Measurements from ENCODE around the gene CDC25B. TPM values are rescaled to one million over a fixed set of nuclear protein-coding genes. Genes with fewer than 3 reads are reported as not detected.

CDC25B gene
- total RNA-seq, 1 donor from 2014 or later, result 60.6 TPM

DNA sequence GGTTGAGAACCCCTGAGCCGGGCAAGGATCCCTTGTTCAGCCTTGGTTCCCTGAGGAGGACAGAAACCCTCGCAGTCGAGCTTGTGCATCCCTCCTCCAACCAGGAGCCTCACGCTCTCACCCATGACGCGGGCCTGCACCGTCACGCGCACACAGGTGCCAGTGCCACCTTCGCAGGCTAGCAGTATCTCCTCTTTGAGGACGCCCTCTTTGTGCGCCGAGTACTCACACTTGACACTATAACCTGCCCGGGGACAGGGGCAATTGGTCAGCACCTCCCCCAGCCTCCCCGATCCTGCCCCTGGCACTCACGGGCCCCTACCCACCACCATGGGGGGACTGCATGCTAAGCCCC, 41.9 kb upstream of the CDC25B start:
- H3K36me3 ChIP-seq, result no peaks in the 10 kb centered on the region
- no peaks in the 10 kb centered on the region for H3K9me3 ChIP-seq
- TF ChIP-seq CTCF (IDR thresholded peaks at IDR 0.05), result no peak
- peaks cover 3 to 8% of the 10 kb centered on the region in 2 donors for H3K4me1 ChIP-seq
- H3K27me3 ChIP-seq, result no peaks in the 10 kb centered on the region
- no peak for DNase-seq (ENCODE audit: low spot score in 2 of 2)
- H3K4me3 ChIP-seq, result no peak overlapping the region
- no peak overlapping the region for H3K27ac ChIP-seq
- intact Hi-C loops (cut with DNase I), result no loop called here

DNA sequence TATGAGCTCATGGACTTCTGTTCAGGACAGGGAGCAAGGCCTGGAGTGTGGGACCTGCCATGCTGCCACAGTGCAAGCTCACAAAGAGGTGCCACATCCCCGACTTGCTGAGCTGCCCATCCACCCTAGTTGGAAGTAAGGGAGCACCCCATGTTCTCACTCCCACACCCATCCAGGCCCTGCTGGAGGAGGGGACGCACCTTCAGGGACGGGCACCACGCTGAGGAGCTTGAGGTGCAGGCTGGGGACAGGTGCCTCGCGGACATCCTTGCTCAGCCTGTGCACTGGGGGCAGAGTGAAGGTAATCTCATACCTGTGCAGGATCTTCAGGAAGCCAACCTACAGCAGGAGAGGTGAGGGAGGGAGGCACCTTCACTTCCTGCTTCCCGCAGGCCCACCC, 40.8 kb upstream of the CDC25B start:
- TF ChIP-seq CTCF (IDR thresholded peaks at IDR 0.05), result no peak
- Histone ChIP-seq H3K4me3 (no peak overlapping the region), H3K27ac (no peak overlapping the region), H3K36me3 (no peaks in the 10 kb centered on the region), H3K9me3 (no peaks in the 10 kb centered on the region), H3K27me3 (no peaks in the 10 kb centered on the region), H3K4me1 (peaks cover 3 to 5% of the 10 kb centered on the region in 2 donors)
- intact Hi-C loops (cut with DNase I), result no loop called here
- no peak for DNase-seq (ENCODE audit: low spot score in 2 of 2)

DNA sequence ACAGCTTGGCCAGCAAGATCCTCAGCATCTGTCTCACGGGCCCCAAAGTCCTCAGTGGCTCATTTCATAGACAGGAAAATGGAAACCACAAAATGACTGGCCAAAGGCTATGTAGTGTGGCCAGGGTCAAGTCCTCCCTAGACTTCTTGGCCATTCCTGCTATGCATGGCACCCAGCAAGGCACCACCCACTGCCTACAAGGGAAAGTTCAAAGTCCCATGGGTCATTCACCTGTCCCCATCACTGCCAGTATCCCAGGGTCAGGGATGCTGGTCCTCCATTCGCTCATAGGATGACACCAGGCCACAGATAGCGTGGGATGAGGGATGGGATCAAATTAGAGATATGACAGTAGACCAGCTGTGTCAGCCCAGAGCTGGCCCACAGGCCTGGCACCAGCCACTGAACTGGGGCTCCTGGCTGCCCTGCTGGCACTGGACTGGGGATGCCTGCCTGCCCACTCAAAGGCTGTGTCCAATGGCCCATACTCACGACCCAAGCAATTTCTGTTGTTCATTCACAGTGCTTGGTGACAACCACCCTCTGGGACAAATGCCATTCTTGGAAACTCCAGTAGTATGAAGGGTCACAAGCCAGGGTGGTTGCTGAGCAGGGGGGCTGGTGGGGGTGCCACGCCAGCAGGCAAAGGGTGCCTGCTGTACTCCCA, 40.2 kb upstream of the CDC25B start:
- TF ChIP-seq CTCF (IDR thresholded peaks at IDR 0.05), result no peak
- H3K27me3 ChIP-seq, result no peaks in the 10 kb centered on the region
- intact Hi-C loops (cut with DNase I), result no loop called here
- H3K27ac ChIP-seq, result no peak overlapping the region
- peaks cover 3 to 5% of the 10 kb centered on the region in 2 donors for H3K4me1 ChIP-seq
- H3K36me3 ChIP-seq, result no peaks in the 10 kb centered on the region
- no peaks in the 10 kb centered on the region for H3K9me3 ChIP-seq
- no peak overlapping the region for H3K4me3 ChIP-seq
- DNase-seq (ENCODE audit: low spot score in 2 of 2), result no peak

DNA sequence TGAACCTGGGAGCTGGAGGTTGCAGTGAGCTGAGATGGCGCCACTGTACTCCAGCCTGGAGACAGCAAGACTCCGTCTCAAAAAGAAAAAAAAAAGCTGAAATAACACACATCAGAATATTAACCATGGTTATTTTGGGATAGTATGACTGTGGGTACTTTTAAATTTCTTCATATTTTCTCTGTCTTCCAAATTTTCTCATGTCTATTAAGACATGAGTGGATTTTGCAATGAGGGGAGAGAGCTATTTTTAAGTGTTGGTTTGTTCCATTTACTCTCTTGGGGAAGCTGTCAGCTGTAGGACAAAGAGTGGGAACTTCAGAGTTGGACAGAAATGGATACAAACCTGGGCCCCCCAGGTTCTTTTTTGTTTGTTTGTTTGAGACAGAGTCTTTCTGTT, 38.8 kb upstream of the CDC25B start:
- H3K27ac ChIP-seq, result no peak overlapping the region
- H3K4me1 ChIP-seq, result no peaks in the 10 kb centered on the region
- H3K4me3 ChIP-seq, result no peak overlapping the region
- TF ChIP-seq CTCF (IDR thresholded peaks at IDR 0.05), result no peak
- intact Hi-C loops (cut with DNase I), result no loop called here
- no peaks in the 10 kb centered on the region for H3K27me3 ChIP-seq
- no peaks in the 10 kb centered on the region for H3K36me3 ChIP-seq
- no peak for DNase-seq (ENCODE audit: low spot score in 2 of 2)
- H3K9me3 ChIP-seq, result no peaks in the 10 kb centered on the region

DNA sequence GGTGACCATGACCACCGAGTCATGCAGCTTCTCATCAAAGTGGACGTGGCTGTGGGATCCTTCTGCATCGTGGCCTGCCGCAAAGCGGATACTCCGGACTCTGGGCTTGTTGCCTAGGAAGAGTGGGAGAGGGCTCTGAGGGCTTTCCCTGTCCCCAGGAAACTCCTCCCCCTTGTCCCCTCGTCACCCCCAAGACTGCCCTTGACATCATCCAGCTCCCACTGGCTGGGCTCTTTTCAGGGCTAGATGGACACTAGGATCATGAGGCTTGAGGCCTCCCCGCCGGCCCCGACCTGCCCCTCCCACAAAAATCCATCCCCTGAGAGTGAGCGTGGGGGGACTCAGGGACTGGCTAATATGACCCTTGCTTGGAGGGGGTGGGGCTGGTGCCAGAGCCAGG, 37.5 kb upstream of the CDC25B start:
- Histone ChIP-seq H3K9me3 (no peaks in the 10 kb centered on the region), H3K27me3 (no peaks in the 10 kb centered on the region), H3K27ac (no peak overlapping the region), H3K36me3 (no peaks in the 10 kb centered on the region), H3K4me1 (no peaks in the 10 kb centered on the region), H3K4me3 (no peak overlapping the region)
- TF ChIP-seq CTCF (IDR thresholded peaks at IDR 0.05), result no peak
- intact Hi-C loops (cut with DNase I), result no loop called here
- no peak for DNase-seq (ENCODE audit: low spot score in 2 of 2)

DNA sequence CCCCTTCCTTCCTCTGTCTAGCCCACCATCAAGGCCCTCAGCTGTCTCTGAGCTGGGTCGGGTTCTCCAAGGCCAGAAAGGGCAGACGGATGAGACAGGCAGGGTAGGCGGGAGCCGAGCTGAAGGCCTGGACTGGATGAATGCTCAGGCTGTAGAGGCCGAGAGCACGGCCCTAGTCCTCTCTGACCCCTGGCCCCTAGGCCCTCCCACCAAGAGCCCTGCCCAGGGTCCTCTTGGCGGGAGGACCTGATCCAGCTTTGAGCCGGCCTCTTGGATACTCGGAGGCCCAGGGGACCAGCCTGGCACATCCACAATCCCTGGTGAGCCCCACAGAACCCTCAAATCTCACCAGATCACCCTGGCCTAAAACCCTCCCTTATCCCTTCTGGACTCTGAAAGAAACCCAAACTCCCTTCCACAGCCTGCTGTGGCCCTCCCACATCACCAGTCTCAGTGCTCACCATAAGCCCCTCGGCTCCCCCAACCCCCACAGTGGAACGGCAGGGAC, 36.7 kb upstream of the CDC25B start:
- Histone ChIP-seq H3K4me3 (no peak overlapping the region), H3K36me3 (no peaks in the 10 kb centered on the region), H3K4me1 (no peaks in the 10 kb centered on the region), H3K27me3 (no peaks in the 10 kb centered on the region), H3K27ac (no peak overlapping the region), H3K9me3 (no peaks in the 10 kb centered on the region)
- no peak for TF ChIP-seq CTCF (IDR thresholded peaks at IDR 0.05)
- DNase-seq (ENCODE audit: low spot score in 2 of 2), result no peak
- intact Hi-C loops (cut with DNase I), result no loop called here
